ENCODE results near the gene GDI1. TPM values are rescaled to one million over a fixed set of nuclear protein-coding genes. Genes with fewer than 3 reads are reported as not detected.
"Not testable (repeated sequence)": the region's sequence is repeated elsewhere in the genome, so short reads cannot be mapped to it uniquely, and the experiment has no call there.

Gene GDI1
- total RNA-seq = 100 to 1,000 TPM in 1 of 4 donors, 10 to 100 TPM in 3; 64.9 to 115 (median 73.6) TPM

DNA sequence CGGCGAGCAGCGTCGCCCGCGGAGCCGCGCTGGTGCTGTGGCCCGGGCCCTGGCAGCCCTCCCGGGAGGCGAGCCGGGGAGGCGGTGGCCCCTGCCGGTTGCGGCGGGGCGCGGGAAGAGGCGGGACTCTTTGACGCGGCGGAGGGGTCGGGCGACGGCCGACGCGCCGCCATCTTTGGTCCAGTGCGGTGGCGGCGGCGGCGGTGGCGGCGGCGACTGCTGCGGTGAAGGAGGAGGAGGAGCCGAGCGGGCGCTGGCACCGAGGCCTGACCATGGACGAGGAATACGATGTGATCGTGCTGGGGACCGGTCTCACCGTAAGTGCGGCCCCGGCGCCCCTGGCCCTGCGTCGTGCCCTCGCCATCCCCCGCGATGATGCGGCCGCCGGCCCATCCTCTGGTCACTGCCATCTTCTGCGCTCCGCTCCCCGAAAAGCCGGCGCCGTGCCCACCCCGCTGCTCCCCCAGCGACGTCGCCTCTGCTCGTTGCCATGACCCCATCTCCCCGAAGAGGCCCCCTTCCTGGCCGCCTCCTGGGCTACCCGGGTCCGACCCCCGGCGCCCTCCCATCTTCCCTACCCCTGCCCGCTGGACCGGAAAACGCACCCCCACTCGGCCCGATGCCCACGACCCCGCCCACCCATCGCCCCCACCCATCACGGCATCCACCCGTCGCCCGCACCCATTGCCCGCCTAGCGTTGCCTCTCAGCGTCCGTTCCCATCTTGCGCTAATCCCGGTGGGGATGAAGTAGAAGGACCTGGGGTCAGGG lies at the start of gene GDI1:
TSS of gene GDI1 (plus strand) at position 172 of the 770 bp plus-strand sequence. CDS start at position 273, 101 bp downstream.
- peaks cover 54% of the 10 kb centered on the region for H3K36me3 ChIP-seq
- no peaks in the 10 kb centered on the region for H3K27me3 ChIP-seq
- H3K4me3 ChIP-seq = peak within 1 kb of the TSS; percentile 67
- TF ChIP-seq POLR2A (IDR thresholded peaks at IDR 0.05) = no peak
- no peak for TF ChIP-seq EP300 (IDR thresholded peaks at IDR 0.05)
- TF ChIP-seq CTCF (IDR thresholded peaks at IDR 0.05) = no peak
- no peak for TF ChIP-seq POLR2AphosphoS5 (IDR thresholded peaks at IDR 0.05)
- 51% methylated on average over 43 of the region's 93 CpGs for WGBS
- H3K9me3 ChIP-seq = no peaks in the 10 kb centered on the region
- H3K27ac ChIP-seq = peak within 1 kb of the TSS; percentile 88
- DNase-seq (ENCODE audit: low spot score in 2 of 2) = peak in 1 of 2 donors; percentile 73
- H3K4me1 ChIP-seq = peaks cover 15% of the 10 kb centered on the region

DNA sequence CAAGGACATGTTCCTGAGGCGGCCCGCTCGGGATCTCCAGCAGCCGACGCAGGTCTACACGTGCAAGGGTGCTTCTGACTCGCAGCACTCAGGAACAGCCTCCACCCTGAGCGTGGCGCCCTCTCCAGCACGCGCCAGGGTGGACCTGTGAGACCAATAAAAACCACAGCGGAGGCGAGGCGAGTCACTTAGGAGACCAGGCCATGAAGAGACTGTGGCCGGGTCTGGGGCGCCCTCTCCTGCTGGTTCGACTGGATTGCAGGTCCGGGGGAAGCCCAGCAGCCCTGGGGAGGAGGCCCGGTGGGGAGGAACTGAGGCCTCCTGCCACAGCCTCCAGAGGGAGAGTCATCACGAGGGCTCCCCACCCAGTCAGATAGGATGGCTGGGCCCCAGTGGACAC lies 48.9 kb upstream of the GDI1 start:
- H3K27me3 ChIP-seq; H3K4me1 ChIP-seq; H3K9me3 ChIP-seq; H3K4me3 ChIP-seq; H3K36me3 ChIP-seq; DNase-seq (ENCODE audit: low spot score in 2 of 2); H3K27ac ChIP-seq: not testable (repeated sequence)
- no CpG with 5 or more reads among the region's 20 CpGs for WGBS

- DNase-seq (ENCODE audit: low spot score in 2 of 2); H3K4me3 ChIP-seq; H3K27me3 ChIP-seq; H3K27ac ChIP-seq; H3K4me1 ChIP-seq; H3K36me3 ChIP-seq; H3K9me3 ChIP-seq: not testable (repeated sequence)
- WGBS = no CpG with 5 or more reads among the region's 16 CpGs
Observed at GRCh38 chrX:154388649-154389048, 48.3 kb upstream of the GDI1 start.

DNA sequence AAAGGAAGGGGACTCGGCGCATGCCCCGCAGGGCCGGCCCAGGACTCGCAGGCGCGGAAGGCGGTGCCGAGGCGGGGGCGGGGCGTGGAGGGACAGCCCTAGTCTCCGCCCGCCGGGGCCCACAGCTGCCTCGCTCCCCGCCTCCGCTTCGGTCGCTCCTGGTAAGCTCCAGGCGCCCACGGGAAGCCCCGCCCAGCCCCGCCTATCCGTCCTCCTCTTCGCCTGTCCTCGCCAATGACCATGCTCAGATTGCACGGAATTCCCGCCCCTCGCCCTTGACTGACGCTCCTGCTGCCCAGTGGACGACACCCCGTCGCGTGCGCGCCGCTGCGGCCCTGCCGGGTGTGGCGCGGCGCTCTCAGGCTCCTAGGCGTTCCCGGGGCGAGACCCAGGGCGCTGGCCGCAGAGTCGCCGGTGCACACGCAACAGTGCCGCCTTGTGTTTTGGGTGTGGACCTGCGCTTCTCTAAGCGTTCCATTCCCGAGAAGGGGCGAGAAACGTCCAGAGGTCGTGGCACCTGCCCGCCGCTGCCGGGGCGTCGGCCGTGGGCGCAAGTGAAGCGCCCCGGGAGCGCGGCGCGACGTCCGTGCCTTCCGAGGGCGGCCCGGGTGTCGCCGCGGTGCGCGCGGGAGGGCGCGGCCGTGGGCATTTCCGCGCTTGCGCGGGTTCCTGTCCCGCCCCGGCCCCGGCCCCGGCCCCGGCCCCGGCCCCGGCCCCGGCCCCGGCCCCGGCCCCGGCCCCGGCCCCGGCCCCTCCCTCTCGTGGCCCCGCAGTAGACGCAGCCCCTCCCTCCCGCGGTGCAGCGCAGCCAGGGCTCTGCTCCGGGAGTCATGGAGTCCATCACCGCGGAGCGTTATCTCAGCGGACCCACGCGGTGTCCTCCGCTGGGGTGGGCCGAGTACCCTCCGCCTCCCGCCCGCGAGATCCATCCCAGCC lies 46.9 kb upstream of the GDI1 start:
- H3K36me3 ChIP-seq; H3K27me3 ChIP-seq; DNase-seq (ENCODE audit: low spot score in 2 of 2); H3K4me1 ChIP-seq; H3K9me3 ChIP-seq; H3K27ac ChIP-seq: not testable (repeated sequence)
- WGBS = no CpG with 5 or more reads among the region's 121 CpGs
- H3K4me3 ChIP-seq = peak overlapping the region; percentile 29

- not testable (repeated sequence) for H3K27me3 ChIP-seq; DNase-seq (ENCODE audit: low spot score in 2 of 2); H3K4me3 ChIP-seq; H3K27ac ChIP-seq; H3K36me3 ChIP-seq; H3K9me3 ChIP-seq
- WGBS = 92% methylated on average over 17 of the region's 17 CpGs
- H3K4me1 ChIP-seq = peaks cover 28% of the 10 kb centered on the region
Observed at GRCh38 chrX:154396363-154396762, 40.6 kb upstream of the GDI1 start.

DNA sequence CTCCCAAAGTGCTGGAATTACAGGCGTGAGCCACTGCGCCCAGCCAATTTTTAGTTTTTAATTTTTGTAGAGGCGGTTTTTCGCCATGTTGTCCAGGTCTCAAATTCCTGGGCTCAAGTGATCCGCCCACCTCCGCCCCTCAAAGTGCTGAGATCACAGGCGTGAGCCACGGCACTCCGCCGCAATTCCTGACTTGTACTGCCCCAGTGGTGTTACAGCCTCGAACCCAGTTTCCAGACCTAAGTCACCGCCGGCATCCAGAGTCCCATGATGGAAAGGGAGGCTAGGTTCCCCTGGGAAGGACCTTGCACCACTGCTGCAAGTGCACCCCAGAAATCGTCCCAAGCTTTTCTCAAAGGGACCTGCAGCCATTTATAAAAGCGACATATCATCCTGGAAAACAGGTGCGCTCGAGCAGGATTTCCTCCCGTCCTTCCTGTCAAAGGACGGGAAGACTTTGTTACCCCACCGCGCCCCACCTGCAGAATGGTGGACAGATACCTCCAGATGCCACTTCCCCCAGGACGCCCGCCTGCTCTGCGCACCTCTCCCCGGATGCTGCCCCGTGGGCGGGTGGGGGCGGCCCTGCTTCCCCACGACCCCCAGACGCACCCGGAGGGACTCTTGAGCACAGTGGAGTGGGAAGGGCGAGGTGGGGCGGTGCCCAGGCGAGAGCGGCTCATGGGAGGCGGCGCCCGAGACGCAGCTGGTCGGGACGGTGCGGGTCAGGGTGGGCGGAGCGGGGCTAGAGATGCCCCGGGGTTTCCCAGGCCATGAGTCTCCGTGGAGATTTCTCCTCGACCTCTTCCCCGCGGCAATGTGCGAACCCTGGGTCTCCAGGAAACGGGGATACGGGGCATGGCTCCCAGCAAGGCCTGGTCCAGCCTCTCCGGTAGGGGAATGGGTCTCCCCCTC lies 39.7 kb upstream of the GDI1 start:
- H3K4me3 ChIP-seq = peak overlapping the region; percentile 70
- H3K27ac ChIP-seq = peak overlapping the region; percentile 98
- no peaks in the 10 kb centered on the region for H3K27me3 ChIP-seq
- WGBS = 70% methylated on average over 29 of the region's 53 CpGs
- TF ChIP-seq POLR2A (IDR thresholded peaks at IDR 0.05) = no peak
- no peak for TF ChIP-seq EP300 (IDR thresholded peaks at IDR 0.05)
- no peak for TF ChIP-seq POLR2AphosphoS5 (IDR thresholded peaks at IDR 0.05)
- TF ChIP-seq CTCF (IDR thresholded peaks at IDR 0.05) = no peak
- DNase-seq (ENCODE audit: low spot score in 2 of 2) = peak; percentile 85 to 87
- no peaks in the 10 kb centered on the region for H3K9me3 ChIP-seq
- peaks cover 8% of the 10 kb centered on the region for H3K36me3 ChIP-seq
- H3K4me1 ChIP-seq = peaks cover 30% of the 10 kb centered on the region
